Measurements from ENCODE around the gene FRMD8. TPM values are rescaled to one million over a fixed set of nuclear protein-coding genes. Genes with fewer than 3 reads are reported as not detected.

The FRMD8 gene
- total RNA-seq, 4 donors from 2014 or later, result 32.5 to 44.7 (median 40.3) TPM

DNA sequence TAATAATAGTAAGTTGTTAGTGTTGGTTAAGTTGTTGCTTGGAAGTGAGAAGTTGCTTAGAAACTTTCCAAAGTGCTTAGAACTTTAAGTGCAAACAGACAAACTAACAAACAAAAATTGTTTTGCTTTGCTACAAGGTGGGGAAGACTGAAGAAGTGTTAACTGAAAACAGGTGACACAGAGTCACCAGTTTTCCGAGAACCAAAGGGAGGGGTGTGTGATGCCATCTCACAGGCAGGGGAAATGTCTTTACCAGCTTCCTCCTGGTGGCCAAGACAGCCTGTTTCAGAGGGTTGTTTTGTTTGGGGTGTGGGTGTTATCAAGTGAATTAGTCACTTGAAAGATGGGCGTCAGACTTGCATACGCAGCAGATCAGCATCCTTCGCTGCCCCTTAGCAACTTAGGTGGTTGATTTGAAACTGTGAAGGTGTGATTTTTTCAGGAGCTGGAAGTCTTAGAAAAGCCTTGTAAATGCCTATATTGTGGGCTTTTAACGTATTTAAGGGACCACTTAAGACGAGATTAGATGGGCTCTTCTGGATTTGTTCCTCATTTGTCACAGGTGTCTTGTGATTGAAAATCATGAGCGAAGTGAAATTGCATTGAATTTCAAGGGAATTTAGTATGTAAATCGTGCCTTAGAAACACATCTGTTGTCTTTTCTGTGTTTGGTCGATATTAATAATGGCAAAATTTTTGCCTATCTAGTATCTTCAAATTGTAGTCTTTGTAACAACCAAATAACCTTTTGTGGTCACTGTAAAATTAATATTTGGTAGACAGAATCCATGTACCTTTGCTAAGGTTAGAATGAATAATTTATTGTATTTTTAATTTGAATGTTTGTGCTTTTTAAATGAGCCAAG is 38.9 kb downstream of the FRMD8 start:
- TF ChIP-seq, protein P1, sequence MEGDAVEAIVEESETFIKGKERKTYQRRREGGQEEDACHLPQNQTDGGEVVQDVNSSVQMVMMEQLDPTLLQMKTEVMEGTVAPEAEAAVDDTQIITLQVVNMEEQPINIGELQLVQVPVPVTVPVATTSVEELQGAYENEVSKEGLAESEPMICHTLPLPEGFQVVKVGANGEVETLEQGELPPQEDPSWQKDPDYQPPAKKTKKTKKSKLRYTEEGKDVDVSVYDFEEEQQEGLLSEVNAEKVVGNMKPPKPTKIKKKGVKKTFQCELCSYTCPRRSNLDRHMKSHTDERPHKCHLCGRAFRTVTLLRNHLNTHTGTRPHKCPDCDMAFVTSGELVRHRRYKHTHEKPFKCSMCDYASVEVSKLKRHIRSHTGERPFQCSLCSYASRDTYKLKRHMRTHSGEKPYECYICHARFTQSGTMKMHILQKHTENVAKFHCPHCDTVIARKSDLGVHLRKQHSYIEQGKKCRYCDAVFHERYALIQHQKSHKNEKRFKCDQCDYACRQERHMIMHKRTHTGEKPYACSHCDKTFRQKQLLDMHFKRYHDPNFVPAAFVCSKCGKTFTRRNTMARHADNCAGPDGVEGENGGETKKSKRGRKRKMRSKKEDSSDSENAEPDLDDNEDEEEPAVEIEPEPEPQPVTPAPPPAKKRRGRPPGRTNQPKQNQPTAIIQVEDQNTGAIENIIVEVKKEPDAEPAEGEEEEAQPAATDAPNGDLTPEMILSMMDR (IDR thresholded peaks at IDR 0.05; ENCODE audit: low read depth), result no peak

DNA sequence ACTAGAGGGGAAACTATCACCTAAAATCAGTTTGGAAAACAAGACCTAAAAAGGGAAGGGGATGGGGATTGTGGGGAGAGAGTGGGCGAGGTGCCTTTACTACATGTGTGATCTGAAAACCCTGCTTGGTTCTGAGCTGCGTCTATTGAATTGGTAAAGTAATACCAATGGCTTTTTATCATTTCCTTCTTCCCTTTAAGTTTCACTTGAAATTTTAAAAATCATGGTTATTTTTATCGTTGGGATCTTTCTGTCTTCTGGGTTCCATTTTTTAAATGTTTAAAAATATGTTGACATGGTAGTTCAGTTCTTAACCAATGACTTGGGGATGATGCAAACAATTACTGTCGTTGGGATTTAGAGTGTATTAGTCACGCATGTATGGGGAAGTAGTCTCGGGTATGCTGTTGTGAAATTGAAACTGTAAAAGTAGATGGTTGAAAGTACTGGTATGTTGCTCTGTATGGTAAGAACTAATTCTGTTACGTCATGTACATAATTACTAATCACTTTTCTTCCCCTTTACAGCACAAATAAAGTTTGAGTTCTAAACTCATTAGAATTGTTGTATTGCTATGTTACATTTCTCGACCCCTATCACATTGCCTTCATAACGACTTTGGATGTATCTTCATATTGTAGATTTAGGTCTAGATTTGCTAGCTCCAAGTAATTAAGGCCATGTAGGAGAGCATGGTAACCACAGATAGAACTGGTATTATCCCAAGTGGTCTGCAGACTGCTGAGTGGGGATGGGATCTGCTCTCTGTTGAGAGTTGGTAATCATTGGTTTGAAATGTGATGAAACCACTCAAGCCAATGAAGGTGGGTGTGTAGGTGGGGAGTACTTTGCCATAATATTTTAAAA is 39.8 kb downstream of the FRMD8 start:
- TF ChIP-seq, protein P1 (IDR thresholded peaks at IDR 0.05; ENCODE audit: low read depth), result no peak

GRCh38 chr11:65426839-65427690 is 40.6 kb downstream of the FRMD8 start:
- TF ChIP-seq, protein P1 (IDR thresholded peaks at IDR 0.05; ENCODE audit: low read depth), result no peak

DNA sequence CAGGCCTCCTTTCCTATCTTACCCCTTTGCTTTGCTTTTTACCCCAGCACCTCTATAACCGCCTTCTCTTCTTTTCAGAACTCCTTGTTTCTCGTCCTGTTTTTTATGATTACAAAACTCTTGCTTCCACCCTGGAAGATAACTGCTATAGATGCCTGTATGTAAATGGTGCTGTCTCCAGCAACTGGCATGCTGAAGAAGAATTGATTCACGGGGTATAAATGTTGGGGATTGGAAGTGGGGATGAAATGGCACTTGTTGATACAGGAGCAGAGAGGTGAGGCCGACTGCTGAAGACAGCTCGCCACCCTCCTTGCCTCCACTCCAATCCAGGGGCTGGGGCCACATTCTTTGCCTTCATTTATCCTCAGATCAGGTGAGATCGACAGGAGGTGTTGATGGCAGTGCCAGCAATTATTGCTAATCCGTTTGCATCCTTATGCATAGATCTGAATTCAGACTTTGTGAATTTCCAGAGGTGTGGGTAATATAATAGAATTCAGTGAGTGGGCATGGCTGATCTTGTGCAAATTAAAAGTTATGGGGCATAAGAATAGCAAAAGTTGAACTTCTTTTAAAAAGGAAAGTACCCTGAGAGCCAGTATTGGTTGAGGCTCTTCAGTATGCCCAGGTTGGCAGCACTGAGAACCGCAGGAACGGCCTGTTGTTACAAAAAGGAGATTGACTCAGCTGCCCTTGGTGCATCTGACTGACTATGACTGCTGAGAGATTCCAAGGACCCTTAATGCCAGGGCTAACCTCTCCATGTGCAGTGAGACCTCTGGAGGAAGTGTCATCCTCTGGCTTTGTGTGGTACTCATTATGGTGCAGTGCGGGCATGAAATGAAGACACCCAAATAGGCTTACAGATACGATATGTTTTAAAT is 41.5 kb downstream of the FRMD8 start:
- TF ChIP-seq, protein P1 (IDR thresholded peaks at IDR 0.05; ENCODE audit: low read depth), result no peak

GRCh38 chr11:65428578-65429067 is 42.2 kb downstream of the FRMD8 start:
- TF ChIP-seq, protein P1 (IDR thresholded peaks at IDR 0.05; ENCODE audit: low read depth), result no peak

DNA sequence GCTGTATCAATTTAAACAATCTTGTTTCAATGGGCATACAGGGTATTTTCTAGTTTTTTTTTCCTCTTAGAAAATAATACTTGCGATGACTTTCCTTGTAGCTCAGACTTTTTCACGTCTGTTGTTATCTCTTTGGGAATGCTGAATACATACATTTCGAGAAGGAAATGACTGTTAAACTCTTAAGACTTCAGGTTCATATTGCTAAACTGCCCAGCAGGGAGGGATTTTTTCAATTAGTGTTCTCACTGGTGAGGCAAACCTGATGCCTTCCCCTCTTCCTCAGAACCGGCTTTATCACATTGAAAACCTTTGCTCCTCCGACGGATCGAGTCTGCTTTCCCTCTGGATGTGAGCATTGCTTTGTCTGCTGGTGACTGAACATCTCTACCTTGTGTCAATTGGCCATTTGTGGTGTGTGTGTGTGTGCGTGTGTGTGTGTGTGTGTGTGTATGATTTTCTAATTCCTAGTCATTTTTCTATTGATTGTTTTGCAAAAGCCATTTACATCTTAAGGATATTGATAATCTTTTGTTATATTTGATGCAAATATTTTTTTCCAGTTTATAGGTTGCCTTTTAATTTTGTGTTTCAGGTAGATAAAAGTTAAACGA is 42.7 kb downstream of the FRMD8 start:
- TF ChIP-seq, protein P1 (IDR thresholded peaks at IDR 0.05; ENCODE audit: low read depth), result no peak
